ENCODE results near the gene SDK1.
"Not testable (repeated sequence)": the region's sequence is repeated elsewhere in the genome, so short reads cannot be mapped to it uniquely, and the experiment has no call there.

SDK1 gene

DNA sequence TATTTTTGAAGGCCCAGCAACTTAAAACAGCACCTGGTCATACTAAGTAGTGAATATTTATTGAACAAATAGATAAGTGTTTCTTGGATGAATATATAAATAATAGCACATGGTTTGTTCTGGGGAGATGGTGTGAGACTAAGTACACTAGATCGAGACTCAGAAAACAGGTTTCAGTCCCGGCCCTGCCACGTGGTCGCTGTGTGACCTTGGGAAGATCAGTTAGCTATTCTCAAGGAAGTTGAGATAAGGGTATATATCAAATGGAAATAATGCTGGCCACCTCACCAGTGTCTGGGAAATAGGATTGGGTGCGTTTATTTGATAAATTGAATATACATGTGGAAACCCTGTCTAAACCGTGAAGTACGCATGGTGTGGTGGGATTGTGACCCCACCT, 354.6 kb downstream of the SDK1 start:
- no peak for DNase-seq (ENCODE audit: low spot score)

DNA sequence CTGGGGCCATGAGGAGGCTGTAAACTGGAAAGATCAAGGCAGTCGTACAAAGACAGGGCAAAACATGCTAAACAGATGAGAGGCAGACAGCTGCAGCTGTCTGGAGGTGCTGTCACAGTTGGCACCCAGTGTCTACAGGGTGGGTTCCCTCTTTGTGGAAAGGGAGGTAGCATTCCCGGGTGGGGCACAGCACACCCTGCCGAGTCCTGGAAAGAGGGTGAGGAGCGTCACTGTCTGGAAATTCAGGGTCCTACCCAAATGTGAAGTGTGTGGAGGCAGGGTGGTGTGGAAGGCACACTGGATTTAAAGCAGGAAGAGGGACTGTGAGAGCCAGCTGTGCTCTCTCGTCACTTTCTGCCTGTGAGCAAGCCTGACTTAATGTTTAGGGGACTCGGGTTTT, 356.2 kb downstream of the SDK1 start:
- no peak for DNase-seq (ENCODE audit: low spot score)

DNA sequence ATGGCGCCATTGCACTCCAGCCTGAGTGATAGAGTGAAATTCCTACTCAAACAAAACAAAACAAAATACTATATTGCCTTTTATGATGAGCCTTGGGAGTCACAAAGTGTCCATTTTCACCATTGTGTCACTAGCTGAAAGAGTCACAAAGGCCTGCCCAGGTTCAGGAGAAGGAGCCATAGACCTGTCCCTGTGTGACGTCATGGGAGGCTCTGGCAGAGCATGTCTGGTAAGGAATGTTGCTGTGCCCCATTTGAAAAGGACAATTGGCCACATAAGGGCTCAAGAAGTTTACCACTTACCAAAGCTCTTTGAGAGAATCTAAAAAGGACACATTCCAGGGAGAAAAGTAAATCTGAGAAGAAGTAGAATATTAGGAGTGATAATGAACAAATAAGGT, 367.7 kb downstream of the SDK1 start:
- DNase-seq (ENCODE audit: low spot score): no peak

DNA sequence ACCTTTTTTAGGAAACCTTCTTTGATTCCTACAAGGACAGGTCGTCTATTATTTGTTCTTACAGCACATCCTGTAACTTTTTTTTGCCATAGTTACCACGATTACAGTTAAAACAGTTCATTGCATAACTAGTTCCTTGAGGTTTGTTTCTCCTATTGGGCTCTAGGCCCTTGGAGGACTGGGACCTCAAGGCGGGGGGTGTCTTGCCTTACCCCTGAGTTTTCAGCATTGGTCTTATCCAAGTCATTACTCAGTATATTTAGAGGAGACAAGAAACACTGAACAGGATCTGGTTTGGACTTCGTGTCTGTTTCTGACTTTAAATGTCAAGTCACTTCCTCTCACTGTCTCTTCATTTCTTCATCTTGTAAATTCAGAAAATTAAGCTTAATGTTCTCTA, 369.8 kb downstream of the SDK1 start:
- no peak for DNase-seq (ENCODE audit: low spot score)

DNA sequence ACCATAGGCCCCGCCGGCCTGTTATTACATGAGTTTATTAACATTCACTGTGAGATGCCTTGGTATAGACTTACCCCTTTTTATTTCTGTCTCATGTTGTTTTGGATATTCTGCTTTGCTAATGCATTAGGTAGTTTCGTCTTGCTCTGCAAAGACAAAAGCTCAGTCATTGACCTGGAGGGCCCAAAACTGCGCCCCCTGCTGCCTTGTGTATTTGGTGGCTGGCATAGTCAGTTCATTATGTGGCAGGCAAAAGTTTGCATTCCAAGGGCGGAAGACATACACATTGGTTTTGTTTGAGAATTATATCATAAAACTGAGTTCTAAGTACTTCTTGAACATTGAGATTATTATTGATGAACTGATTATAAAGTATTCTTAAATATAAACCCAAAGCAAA, 372.5 kb downstream of the SDK1 start:
- peak; percentile 20 for DNase-seq (ENCODE audit: low spot score)

DNA sequence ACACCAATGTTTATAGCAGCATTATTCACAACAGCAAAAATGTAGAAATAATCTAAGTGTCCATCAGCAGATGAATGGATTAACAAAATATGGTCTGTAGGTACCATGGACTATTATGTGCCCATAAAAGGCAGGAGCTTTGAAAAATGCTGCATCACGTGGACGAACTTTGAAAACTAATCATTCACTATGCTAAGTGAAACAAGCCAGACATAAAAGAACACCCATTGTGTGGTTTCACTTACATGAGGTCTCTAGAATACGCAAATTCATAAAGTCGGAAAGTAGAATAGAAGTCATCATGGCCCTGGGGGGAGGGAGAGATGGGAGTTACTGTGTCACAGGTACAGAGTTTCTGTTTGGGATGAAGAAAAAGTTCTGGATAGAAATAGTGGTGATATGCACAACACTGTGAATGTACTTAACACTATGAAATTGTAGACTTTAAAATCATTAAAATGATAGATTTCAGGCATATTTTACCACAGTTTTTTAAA, 377.3 kb downstream of the SDK1 start:
- no peak for DNase-seq (ENCODE audit: low spot score)

DNA sequence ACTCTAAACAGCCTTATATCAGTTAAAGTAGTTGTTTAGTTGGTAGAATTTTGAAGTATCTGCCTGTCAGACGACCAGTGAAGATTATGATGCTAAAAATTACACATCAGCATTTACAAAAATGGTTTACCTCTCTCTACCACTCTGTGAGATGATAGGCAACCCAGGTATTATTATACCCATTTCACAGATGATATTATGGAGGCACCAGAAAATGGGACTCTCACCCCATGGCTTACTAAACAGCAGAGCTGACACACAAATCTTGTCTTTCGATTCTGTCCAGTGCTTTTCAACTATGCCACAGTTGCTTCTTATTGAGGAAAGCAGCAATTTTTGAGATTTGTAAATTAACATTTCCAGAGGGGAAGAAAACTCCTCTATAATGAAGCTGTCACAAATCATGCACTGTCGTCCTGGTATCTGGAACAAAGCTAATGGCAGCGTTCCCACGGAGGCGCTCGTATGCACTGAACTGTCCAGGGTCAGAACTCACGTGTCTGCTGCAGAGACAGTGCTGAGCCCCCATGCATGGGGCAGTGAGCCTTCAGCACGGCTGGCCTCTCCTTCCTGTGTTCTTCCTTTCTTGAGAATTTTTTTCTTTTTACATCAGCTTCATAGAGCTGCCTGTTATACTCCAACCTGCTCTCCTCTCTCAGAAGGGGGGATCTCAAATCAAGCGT, 381.1 kb downstream of the SDK1 start:
- no peak for DNase-seq (ENCODE audit: low spot score)

DNA sequence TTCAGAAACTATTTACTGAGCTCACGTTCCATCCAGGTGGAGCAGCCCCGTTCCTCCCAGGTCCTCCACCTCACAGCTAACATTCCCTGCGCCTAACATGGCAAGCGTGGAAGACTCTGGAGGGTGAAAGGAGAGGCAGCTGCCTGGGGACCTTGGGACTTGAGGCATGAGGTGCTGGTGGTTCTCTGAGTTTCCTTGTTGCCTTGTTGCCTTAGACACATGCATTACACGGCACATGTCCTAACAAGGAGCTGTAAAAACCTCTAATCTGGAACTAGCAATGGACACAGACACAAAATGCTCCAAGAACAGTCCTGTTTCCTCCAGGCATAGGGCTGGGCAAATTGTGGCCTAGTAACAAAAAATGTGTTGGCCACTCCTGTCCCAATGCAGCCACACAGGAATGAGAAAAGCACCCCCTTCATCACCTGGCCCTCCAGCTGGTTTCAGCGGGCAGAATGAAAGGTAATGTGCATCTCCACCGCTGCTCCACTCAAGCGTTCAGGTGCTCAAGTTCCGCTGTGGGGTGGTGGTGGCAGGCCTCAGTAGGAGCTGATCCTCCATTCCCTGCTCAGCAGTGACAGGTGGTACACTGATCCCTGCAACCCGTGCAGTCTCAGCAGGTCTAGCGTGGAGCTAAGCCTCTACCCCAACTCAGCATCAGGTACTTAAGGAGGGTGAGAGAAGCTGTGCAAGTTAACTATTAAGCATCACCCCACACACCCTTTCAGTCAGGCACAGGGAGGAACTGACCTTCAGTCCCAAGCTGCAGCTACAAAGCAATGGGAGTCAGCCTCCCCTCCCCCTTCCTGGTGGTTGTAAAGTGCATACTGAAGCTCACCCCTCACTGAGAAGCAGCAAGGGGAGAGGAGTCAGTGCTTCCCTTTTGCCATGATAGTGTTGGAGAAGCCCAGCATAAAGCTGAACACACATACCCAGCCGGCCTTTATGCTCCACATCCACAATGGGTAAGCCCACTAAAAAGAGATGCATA, 382.8 kb downstream of the SDK1 start:
- no peak for DNase-seq (ENCODE audit: low spot score)

DNA sequence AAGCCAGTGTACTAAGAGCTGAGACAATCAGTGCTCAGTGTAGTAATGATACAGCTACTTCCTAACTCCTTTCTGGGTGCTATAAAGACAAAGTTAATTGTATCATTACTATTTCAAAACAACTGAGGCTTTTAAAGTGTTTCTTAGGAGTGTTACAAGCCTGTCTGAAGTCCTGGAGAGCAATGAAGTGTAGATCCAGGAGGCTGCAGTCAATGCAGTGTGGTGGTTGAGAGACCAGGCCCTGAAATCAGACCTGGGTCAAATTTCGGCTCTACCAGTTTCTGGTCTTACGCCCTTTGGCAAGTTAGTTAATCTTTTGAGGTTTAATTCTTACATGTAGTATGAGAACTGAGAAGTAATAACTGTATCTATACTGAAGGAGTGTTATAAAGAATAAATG, 387.0 kb downstream of the SDK1 start:
- DNase-seq (ENCODE audit: low spot score): no peak

DNA sequence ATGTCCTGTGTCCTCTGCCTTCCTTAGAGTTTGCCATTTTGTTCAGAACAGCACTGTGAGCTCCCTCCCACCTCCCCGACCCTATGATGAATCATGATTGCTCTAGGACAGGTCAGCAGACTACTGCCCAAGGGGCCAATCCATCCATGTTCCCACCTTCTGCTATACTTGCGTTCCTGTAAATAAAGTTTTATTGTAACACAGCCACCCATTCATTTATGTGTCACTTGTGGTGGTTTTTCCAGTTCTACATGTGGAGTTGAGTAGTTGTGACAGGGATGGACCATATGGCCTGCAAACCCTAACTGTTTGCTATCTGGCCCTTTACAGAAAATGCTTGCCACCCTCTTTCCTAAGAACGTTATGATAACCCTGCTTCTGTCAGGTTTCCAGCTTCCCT, 387.8 kb downstream of the SDK1 start:
- no peak for DNase-seq (ENCODE audit: low spot score)

DNA sequence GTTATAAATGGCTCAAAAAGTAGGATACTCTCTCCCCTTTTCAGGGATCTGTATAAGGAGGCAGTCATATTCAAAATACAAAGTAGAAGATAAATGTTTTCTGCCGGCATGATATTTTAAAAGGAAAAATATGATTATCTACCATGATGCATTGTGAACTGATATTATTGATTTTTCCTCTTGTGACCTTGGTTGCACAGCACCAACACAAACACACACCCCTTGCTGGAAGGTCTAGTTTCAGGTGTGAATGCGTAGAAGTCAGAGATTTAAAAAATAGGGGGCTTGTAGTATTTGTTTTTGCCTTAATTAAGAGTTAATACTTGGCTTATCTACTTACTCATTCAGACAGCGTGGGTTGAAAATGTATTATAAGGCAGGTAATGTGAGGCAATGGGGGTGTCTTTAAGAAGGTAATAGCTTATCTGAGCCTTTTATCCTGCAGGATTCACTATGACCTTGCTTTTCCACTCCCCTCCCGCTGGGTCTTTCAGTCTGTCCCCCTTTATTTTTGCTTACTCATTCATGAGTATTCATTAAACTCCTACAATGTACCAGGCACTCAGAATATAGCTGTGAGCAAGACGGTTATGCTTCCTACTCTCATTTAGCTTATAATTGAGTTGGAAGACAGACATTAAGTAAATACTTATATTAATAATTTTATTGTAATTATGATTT, 390.6 kb downstream of the SDK1 start:
- DNase-seq (ENCODE audit: low spot score): no peak

DNA sequence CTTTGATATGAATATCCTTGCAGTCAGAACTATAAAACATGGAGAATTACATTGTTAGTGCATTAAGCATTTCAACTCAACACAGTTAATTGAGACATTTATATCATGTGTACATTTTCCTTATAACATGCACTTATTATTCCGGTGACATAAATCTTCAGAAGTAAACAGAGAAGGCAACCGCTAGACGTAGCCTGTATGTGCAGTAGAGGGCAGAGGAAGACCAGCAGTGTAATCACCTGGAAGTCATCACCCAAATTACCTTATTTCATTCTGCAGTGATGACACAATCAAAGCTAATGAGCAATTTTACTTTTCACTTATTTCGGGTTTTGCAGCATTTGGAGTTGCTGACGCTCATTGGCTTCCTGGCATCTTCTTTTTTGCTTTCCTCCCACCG, 394.6 kb downstream of the SDK1 start:
- no peak for DNase-seq (ENCODE audit: low spot score)

DNA sequence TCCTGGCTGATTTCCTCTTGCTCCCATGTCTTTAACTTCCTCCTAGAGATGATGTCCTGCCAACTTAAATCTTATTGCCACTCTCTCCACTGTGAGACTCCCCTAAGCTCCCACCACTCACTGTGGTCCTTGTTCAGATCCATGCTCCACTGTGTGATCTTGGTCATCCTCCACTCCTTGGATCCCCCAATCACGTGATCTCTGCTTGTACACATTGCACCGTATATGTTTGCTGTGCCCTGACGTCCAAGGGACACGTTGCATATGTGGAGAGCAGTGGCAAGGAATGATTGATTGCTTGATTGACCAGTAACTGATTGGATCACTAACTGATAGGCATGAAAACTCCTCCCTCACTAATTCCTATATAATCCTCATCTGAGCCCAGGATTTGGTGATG, 395.1 kb downstream of the SDK1 start:
- DNase-seq (ENCODE audit: low spot score): no peak

DNA sequence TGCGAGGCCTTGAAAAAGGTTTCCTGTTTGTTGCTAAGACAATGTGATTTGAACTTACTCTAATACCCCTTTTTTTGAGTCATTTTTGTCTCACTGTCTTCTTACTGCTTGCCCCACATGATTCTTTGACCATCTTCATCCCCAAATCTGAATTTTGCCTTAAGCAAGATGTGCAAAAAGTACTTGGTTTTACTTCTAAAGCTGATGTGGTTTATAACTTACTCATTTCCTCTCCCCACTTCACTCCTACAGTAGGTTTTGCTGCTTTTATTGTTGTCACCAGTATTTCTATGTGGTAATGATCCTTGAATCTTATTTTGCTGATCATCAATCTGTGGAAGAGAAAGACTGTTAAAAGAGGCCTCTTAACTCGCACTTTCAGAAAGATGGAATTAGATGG, 396.4 kb downstream of the SDK1 start:
- DNase-seq (ENCODE audit: low spot score): peak; percentile 23

DNA sequence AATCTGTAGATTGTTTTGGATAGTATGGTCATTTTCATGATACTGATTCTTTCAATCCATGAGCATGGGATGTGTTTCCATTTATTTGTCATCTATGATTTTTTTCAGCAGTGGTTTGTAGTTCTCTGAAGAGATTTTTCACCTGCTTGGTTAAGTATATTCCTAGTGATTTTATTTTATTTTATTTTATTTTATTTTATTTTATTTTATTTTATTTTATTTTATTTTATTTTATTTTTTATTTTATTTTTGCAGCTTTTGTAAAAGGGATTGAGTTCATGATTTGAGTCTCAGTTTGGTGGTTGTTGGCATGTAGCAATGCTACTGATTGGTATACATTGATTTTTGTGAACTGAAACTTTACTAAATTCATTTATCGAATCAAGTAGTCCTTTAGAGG, 404.2 kb downstream of the SDK1 start:
- no peak for DNase-seq (ENCODE audit: low spot score)

DNA sequence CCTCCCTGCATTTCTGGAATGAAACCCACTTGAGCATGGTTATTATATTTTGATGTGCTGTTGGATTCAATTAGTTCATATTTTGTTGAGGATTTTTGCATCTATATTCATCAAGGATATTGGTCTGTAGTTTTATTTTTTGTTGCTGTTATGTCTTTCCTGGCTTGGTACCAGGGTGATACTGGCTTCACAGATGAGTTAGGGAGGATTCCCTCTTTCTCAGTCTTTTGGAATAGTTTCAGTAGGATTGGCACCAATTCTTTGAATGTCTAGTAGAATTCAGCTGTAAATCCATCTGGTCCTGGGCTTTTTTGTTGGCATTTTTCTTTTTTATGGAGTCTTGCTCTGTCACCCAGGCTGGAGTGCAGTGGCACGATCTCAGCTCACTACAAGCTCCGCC, 405.0 kb downstream of the SDK1 start:
- not testable (repeated sequence) for DNase-seq (ENCODE audit: low spot score)

DNA sequence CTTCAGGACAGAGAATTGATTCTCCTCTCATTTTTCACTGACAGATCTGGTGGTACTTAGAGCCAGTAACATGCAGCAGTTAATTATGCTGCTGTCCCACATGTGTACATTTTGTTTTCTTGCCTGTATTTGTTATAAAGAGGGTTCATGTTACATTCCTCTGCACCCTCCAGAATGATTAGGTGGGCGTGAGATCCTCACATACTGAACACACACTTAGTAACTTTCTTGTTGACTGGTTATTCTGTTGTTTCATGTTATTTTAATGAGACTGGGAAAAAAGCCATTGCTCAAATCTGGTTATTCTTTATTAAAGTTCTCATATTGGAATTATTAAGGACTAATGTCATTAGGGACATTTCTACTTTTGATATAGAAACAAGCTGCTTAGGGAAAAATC, 409.1 kb downstream of the SDK1 start:
- no peak for DNase-seq (ENCODE audit: low spot score)

DNA sequence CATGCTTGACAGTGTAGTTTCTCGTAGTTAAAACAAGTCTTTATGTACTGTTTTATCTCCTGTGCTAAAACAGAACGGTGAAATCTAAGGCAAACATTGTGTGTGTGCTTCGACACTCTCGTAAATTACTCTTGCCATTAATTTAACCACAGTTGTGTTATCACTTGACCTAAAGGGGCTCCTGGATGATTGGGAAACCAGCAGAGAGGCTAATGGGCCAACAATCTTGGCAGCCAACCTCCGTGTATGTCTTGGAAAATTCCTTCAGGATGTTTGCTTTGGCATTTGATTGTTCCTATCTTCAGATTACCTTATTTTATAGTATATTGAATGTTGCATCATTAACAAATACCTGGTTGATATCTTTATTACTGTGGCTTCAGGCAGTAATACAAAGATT, 409.5 kb downstream of the SDK1 start:
- no peak for DNase-seq (ENCODE audit: low spot score)

DNA sequence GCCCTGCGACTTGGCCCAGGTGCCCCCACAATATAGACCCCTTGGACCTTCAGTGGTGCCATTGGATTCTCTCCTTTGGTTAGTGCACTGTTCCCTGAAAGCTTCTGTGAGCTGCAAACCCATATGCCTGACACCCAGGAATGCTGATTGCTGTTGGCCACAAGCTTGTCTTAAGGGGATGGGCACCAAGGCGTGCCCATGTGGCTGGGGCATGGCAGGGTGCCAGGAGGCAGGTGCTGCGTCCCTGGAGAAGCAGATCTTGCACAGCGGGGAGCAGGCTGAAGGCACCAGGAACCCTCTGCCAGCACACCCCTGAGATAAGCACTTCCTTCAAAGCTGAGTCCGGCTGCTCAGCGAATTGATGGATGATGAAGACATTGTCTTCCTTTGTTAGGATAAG, 411.8 kb downstream of the SDK1 start:
- no peak for DNase-seq (ENCODE audit: low spot score)

DNA sequence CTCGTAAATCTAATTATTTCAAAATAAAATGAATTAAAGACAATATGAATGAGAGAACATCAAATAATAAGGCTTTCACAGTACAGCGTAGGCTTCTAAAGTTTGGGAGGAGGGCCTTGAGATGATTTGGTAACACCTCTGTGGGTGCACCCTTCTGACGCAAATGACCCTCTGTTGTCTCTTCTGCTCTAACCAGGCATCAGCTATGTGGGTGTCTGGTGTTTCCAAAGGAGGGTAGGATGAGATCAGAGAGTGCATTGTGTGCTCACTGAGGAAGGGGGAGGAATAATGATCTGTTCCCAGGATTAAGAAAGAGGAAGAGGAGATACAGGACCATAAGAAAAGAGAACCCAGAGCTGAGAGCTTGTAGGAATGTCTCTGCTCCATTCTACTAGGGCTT, 420.4 kb downstream of the SDK1 start:
- DNase-seq (ENCODE audit: low spot score): no peak

DNA sequence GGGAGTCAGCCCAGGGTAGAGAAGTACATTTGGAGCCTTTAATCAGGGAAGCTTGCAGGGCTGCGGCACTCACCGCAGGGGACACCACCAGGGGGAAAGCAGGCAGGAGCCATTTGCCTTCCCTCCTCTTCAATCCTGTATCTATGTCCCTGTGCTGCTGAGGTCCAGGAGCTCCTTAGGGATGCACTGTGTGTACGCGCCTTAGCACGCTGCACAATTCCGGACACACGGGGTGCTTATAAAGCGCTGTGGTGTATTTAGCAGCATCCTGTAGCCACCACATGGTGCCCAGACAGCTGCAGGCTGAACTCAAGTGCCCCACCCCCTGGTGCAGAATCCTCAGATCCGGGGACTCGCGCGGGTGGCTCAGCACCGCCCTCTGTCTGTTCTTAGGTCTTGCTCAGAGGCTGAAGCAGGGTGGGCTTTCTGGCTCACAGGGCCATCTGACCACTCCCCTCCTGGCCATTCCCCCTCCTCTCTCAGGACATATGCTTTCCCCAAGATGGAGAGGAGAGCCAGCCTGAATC, 421.4 kb downstream of the SDK1 start:
- DNase-seq (ENCODE audit: low spot score): no peak
